Common myeloid progenitor, CD34-positive (primary cell): ENCODE data around the gene ZNF827.

ENCODE experiments used
- CTCF ChIA-PET: fragments of 350-600 bp; sonication (Branson Sonifier 250); formaldehyde crosslinking; loops from one replicate; lab custom pipeline; 2021; ENCODE audit warnings: antibody characterized with exemption; lab: Charles Lee
- POLR2A ChIA-PET: fragments of 350-600 bp; sonication (Branson Sonifier 250); formaldehyde crosslinking; loops from one replicate; lab custom pipeline; 2021; ENCODE audit warnings: antibody characterized with exemption; lab: Charles Lee
- DNase-seq, 3 donors: peaks; one replicate each; pipeline versions ENCODE4 v3.0.0 to v3.0.0-alpha.2; 2013
- H3K27ac ChIP-seq, 2 experiments: 1 replicate in 1 of 2; 2 replicates in 1 of 2; pipeline ENCODE4 v1.7.0; 2013; ENCODE audit warnings: inconsistent platforms in 2 of 2, low read length in 2 of 2, mild to moderate bottlenecking in 2 of 2, low read depth in 1 of 2, moderate library complexity in 1 of 2; ENCODE audit not compliant: severe bottlenecking in 2 of 2, insufficient read depth in 1 of 2, poor library complexity in 1 of 2
- H3K27me3 ChIP-seq, 5 experiments: replicated peaks in 2 of 5; 1 replicate in 3 of 5; 2 replicates in 2 of 5; pipeline versions ENCODE4 v1.6.1 to v1.7.0; 2013; ENCODE audit warnings: low read length in 4 of 5, mild to moderate bottlenecking in 2 of 5, moderate library complexity in 2 of 5, inconsistent platforms in 1 of 5; ENCODE audit not compliant: insufficient read depth in 5 of 5, control insufficient read depth in 4 of 5
- H3K36me3 ChIP-seq, 4 experiments: 1 replicate in 2 of 4; 2 replicates in 2 of 4; pipeline versions ENCODE4 v1.6.1 to v1.7.0; 2013; ENCODE audit warnings: low read length in 3 of 4, control low read depth in 1 of 4, mild to moderate bottlenecking in 1 of 4; ENCODE audit not compliant: control insufficient read depth in 4 of 4, insufficient read depth in 4 of 4
- H3K4me1 ChIP-seq, 4 experiments: 1 replicate in 3 of 4; 2 replicates in 1 of 4; pipeline versions ENCODE4 v1.6.1 to v1.7.1; 2013; ENCODE audit warnings: low read length in 3 of 4, mild to moderate bottlenecking in 3 of 4, control low read depth in 1 of 4, inconsistent platforms in 1 of 4, moderate library complexity in 1 of 4; ENCODE audit not compliant: control insufficient read depth in 4 of 4, insufficient read depth in 4 of 4; ENCODE audit errors: control extremely low read depth in 1 of 4
- H3K4me3 ChIP-seq, 7 experiments: 1 replicate in 4 of 7; 2 replicates in 3 of 7; pipeline versions ENCODE4 v1.5.1 to v1.7.0; 2013; ENCODE audit warnings: mild to moderate bottlenecking in 7 of 7, low read length in 6 of 7, moderate library complexity in 6 of 7, inconsistent platforms in 2 of 7, low read depth in 2 of 7, control low read depth in 1 of 7; ENCODE audit not compliant: insufficient read depth in 4 of 7, control insufficient read depth in 1 of 7; ENCODE audit errors: extremely low read depth in 1 of 7
- H3K9me3 ChIP-seq, 5 experiments: 1 replicate in 4 of 5; 2 replicates in 1 of 5; pipeline versions ENCODE4 v1.6.1 to v1.7.1; 2013; ENCODE audit warnings: low read length in 4 of 5, mild to moderate bottlenecking in 2 of 5, inconsistent platforms in 1 of 5, low read depth in 1 of 5, moderate library complexity in 1 of 5; ENCODE audit not compliant: control insufficient read depth in 4 of 5, insufficient read depth in 2 of 5; ENCODE audit errors: control extremely low read depth in 1 of 5
- WGBS: methylation state at CpG from one replicate; pipeline ENCODE4 v1.1.5; 2013; ENCODE audit not compliant: insufficient coverage; 5-methylcytosine and 5-hydroxymethylcytosine counted together

ZNF827 gene

DNA sequence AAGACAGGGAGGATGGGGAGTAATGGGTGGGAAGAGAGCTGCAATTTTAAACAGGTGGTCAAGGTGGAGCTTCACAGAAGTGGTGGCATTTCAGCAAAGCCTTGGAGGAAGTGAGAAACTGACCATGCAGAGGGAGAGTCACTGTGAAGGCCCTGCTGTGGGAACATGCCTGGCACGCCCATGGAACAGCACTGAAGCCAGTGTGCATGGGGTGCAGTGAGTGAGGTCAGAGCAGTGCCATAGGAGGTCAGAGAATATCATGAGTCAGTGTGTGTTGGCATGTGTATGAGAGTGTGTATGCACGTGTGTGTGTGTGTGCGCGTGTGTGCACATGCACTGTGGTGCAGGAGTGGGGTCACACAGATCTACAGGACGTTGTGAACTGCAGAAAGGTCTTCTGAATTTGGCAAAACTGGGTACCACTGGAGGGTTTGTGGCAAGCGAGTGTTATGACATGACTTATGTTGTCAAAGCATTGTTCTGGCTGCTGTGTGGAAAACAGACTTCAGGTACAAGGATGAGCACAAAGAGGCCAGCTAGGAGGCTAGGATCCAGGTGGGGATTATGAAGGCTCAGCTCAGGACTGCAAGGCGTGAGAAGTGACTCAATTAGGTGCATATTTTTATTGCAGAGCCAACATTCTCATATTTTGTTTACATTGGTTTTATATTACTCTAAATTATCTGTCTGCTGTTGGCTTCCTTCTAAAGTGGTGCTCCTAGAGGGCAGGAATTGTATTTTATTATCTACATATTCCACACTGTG lies 34.0 kb downstream of the ZNF827 start:
- 97% methylated on average over 6 of the region's 7 CpGs for WGBS
- POLR2A ChIA-PET, result no interaction called here
- Histone ChIP-seq H3K36me3 (peaks cover 7 to 23% (median 15%) of the 10 kb centered on the region in 4 experiments), H3K4me1 (peaks cover 0 to 1% (median under 1%) of the 10 kb centered on the region in 4 experiments), H3K27ac (no peak overlapping the region), H3K4me3 (no peak overlapping the region), H3K27me3 (no peaks in the 10 kb centered on the region), H3K9me3 (no peaks in the 10 kb centered on the region)
- CTCF ChIA-PET, result interaction anchor here (1.2 to 2.8 kb wide), 2 partner anchors 10 to 17 kb away, joined by 3 to 9 read pairs; no protein-coding TSS in a partner anchor
- no peak for DNase-seq

DNA sequence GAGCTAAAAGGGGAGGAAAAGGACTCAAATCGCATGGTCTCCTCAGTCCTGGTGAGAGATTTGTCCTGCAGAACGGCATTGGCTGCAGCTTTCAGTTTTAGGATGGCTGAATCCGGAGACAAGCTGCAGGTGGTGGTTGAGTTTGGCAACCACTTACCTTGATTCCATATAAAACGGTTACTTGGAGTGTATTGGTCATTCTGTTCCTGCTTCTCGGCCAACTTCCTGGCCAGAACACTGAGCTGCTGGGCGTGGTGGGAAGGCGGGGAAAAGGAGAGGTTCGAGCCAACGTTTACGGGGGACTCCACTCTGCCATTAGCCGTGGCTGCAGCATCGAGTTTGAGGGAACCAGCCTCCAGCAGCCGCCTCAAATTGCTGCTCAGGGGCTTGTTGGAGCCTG lies 36.1 kb downstream of the ZNF827 start:
- H3K4me1 ChIP-seq, result no peaks in the 10 kb centered on the region
- H3K36me3 ChIP-seq, result peaks cover 8 to 23% (median 15%) of the 10 kb centered on the region in 4 experiments
- no peak for DNase-seq
- H3K27me3 ChIP-seq, result no peaks in the 10 kb centered on the region
- H3K9me3 ChIP-seq, result no peaks in the 10 kb centered on the region
- ChIA-PET POLR2A (no interaction called here), CTCF (interaction anchor here (2.8 kb wide), 1 partner anchor 15 kb away, joined by 9 read pairs; no protein-coding TSS in a partner anchor)
- WGBS, result 98% methylated on average over 13 of the region's 13 CpGs
- H3K4me3 ChIP-seq, result no peak overlapping the region
- no peak overlapping the region for H3K27ac ChIP-seq

- WGBS, result 89% methylated on average over 2 of the region's 4 CpGs
- POLR2A ChIA-PET, result no interaction called here
- H3K4me1 ChIP-seq, result peaks cover 0 to 17% (median 8%) of the 10 kb centered on the region in 4 experiments
- H3K27me3 ChIP-seq, result no peaks in the 10 kb centered on the region
- H3K9me3 ChIP-seq, result no peaks in the 10 kb centered on the region
- CTCF ChIA-PET, result interaction anchor here (0.9 to 2.2 kb wide), 2 partner anchors 10 to 12 kb away, joined by 4 to 13 read pairs; no protein-coding TSS in a partner anchor
- peaks cover 8 to 23% (median 14%) of the 10 kb centered on the region in 4 experiments for H3K36me3 ChIP-seq
- no peak overlapping the region for H3K27ac ChIP-seq
- no peak for DNase-seq
- no peak overlapping the region for H3K4me3 ChIP-seq
Observed at GRCh38 chr4:145899886-145900460, 38.6 kb downstream of the ZNF827 start.

GRCh38 chr4:145898926-145899531 lies 39.6 kb downstream of the ZNF827 start:
- H3K9me3 ChIP-seq, result no peaks in the 10 kb centered on the region
- ChIA-PET CTCF (interaction anchor here (0.9 to 2.2 kb wide), 2 partner anchors 9 to 11 kb away, joined by 4 to 13 read pairs; no protein-coding TSS in a partner anchor), POLR2A (no interaction called here)
- no peak overlapping the region for H3K4me3 ChIP-seq
- DNase-seq, result no peak
- H3K36me3 ChIP-seq, result peaks cover 8 to 21% (median 14%) of the 10 kb centered on the region in 4 experiments
- H3K27me3 ChIP-seq, result no peaks in the 10 kb centered on the region
- WGBS, result no CpG with 5 or more reads among the region's 5 CpGs
- no peak overlapping the region for H3K27ac ChIP-seq
- peaks cover 2 to 26% (median 12%) of the 10 kb centered on the region in 4 experiments for H3K4me1 ChIP-seq

DNA sequence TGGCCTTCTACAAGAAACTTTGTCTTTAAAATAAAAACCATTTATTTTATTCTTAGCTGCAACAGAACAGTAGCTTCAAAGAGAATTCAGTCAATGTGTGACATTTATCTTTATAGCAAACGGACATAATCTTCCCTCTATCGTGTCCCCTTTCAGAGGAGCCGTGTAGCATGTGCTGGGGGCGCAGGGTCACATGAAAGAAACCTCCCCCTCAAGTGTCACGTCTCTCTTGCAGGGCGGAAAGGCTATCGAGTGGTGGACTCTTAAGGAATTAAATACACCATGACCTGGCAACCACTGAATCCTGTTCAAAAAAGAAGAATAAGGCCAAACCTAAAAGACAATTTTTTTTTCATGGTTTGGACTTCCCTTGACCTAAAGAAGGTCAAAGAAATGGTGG lies 40.2 kb downstream of the ZNF827 start:
- ChIA-PET POLR2A (interaction anchor here (0.6 kb wide), 1 partner anchor 701 kb away, joined by 3 read pairs; no protein-coding TSS in a partner anchor), CTCF (interaction anchor here (2.5 kb wide), 1 partner anchor 8 kb away, joined by 7 read pairs; no protein-coding TSS in a partner anchor)
- DNase-seq, result no peak
- 100% methylated on average over 5 of the region's 7 CpGs for WGBS
- Histone ChIP-seq H3K27ac (no peak overlapping the region), H3K4me3 (no peak overlapping the region), H3K4me1 (peaks cover 2 to 26% (median 13%) of the 10 kb centered on the region in 4 experiments), H3K9me3 (no peaks in the 10 kb centered on the region), H3K27me3 (no peaks in the 10 kb centered on the region), H3K36me3 (peaks cover 8 to 21% (median 14%) of the 10 kb centered on the region in 4 experiments)

DNA sequence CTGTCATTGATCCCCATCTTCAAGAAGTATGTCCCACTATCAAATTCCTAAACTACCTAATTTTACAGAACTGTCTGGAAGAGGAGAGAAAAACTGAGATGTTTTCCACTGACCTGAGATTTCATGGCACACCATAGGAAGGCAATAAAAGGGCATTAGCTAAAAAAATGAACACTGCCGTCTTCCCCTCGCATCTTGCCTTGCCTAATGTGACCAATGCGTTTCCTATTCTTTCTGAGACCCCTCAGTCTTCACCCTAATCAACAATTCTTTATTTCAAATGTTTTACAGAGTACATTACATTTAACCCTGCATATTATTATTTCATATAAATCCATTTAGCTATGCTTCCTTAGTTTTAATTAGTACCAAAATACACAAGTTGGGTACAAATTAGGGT lies 43.6 kb downstream of the ZNF827 start:
- peaks cover 4 to 13% (median 9%) of the 10 kb centered on the region in 4 experiments for H3K36me3 ChIP-seq
- H3K4me1 ChIP-seq, result peaks cover 2 to 26% (median 13%) of the 10 kb centered on the region in 4 experiments
- no peaks in the 10 kb centered on the region for H3K9me3 ChIP-seq
- no peak for DNase-seq
- H3K4me3 ChIP-seq, result no peak overlapping the region
- H3K27ac ChIP-seq, result no peak overlapping the region
- WGBS, result 93% methylated on average over 3 of the region's 3 CpGs
- POLR2A ChIA-PET, result no interaction called here
- no peaks in the 10 kb centered on the region for H3K27me3 ChIP-seq
- CTCF ChIA-PET, result interaction anchor here (1.0 to 1.6 kb wide), 3 partner anchors 11 to 13 kb away, joined by 3 to 5 read pairs (median 3); no protein-coding TSS in a partner anchor
